ENCODE data around the gene PDSS2. TPM values are rescaled to one million over a fixed set of nuclear protein-coding genes. Genes with fewer than 3 reads are reported as not detected.

Gene PDSS2
- total and polyA plus RNA-seq, 2 donors (not counting 1 experiment from before 2014, with no cell fraction given): 16.9 to 17.0 TPM

GRCh38 chr6:107161521-107161920 lies 297.8 kb downstream of the PDSS2 start:
- H3K9me3 ChIP-seq (ENCODE audit: control extremely low read depth in 1 of 3, control insufficient read depth in 2 of 3, insufficient read depth in 1 of 3, low read length in 2 of 3): no peaks in the 10 kb centered on the region
- H3K4me3 Mint-ChIP-seq: no peak overlapping the region
- ATAC-seq (ENCODE audit: low read depth): no peak
- H3K27ac Mint-ChIP-seq: no peak overlapping the region
- POLR2A ChIA-PET: no interaction called here
- H3K79me2 ChIP-seq (ENCODE audit: control insufficient read depth, insufficient read depth, low read length): no peaks in the 10 kb centered on the region
- no peak overlapping the region for H3K4me2 ChIP-seq (replicated peaks; ENCODE audit: low read depth, low read length, poor library complexity, severe bottlenecking)
- no peaks in the 10 kb centered on the region for H3K4me1 ChIP-seq (ENCODE audit: control insufficient read depth in 2 of 2, insufficient read depth in 2 of 2, low read length in 2 of 2)
- no peak overlapping the region for H2AFZ ChIP-seq (ENCODE audit: insufficient read depth, low read depth, low read length, poor library complexity, severe bottlenecking)
- H3K4me1 Mint-ChIP-seq: no peaks in the 10 kb centered on the region
- H3K9me3 Mint-ChIP-seq (ENCODE audit: insufficient read depth): no peaks in the 10 kb centered on the region
- H4K20me1 ChIP-seq (ENCODE audit: control insufficient read depth, insufficient read depth, low read length, poor library complexity, severe bottlenecking): no peaks in the 10 kb centered on the region
- no peak for TF ChIP-seq CTCF (IDR thresholded peaks at IDR 0.05)
- no peak for TF ChIP-seq EZH2 (IDR thresholded peaks at IDR 0.05; ENCODE audit: borderline replicate concordance, insufficient read depth, low read depth, low read length, poor library complexity, severe bottlenecking)
- intact Hi-C loops (cut with micrococcal nuclease): no loop called here
- no peaks in the 10 kb centered on the region for H3K27me3 ChIP-seq (replicated peaks in 1 of 4; ENCODE audit: control extremely low read depth in 1 of 4, control insufficient read depth in 3 of 4, insufficient read depth in 4 of 4, low read length in 3 of 4)
- CTCF ChIA-PET: no interaction called here
- H3K4me3 ChIP-seq (ENCODE audit: control extremely low read depth in 1 of 5, extremely low read depth in 1 of 5, insufficient read depth in 1 of 5, low read depth in 2 of 5, low read length in 4 of 5): no peak overlapping the region
- no peak for DNase-seq
- H3K27ac ChIP-seq (ENCODE audit: low read length in 2 of 2): no peak overlapping the region
- no CpG with 5 or more reads among the region's 3 CpGs for WGBS (ENCODE audit: insufficient coverage)
- H3K36me3 ChIP-seq (replicated peaks in 1 of 2; ENCODE audit: control extremely low read depth in 1 of 2, control insufficient read depth in 1 of 2, extremely low read depth in 1 of 2, insufficient read depth in 2 of 2, low read length in 1 of 2): no peaks in the 10 kb centered on the region
- no peak overlapping the region for H3K9ac ChIP-seq (ENCODE audit: low read length)
- no peaks in the 10 kb centered on the region for H3K27me3 Mint-ChIP-seq

- DNase-seq: no peak
- Histone ChIP-seq H3K4me3 (ENCODE audit: control extremely low read depth in 1 of 5, extremely low read depth in 1 of 5, insufficient read depth in 1 of 5, low read depth in 2 of 5, low read length in 4 of 5) (no peak overlapping the region), H3K27ac (ENCODE audit: low read length in 2 of 2) (no peak overlapping the region), H3K4me1 (ENCODE audit: control insufficient read depth in 2 of 2, insufficient read depth in 2 of 2, low read length in 2 of 2) (no peaks in the 10 kb centered on the region), H3K9me3 (ENCODE audit: control extremely low read depth in 1 of 3, control insufficient read depth in 2 of 3, insufficient read depth in 1 of 3, low read length in 2 of 3) (no peaks in the 10 kb centered on the region), H3K36me3 (replicated peaks in 1 of 2; ENCODE audit: control extremely low read depth in 1 of 2, control insufficient read depth in 1 of 2, extremely low read depth in 1 of 2, insufficient read depth in 2 of 2, low read length in 1 of 2) (no peaks in the 10 kb centered on the region), H2AFZ (ENCODE audit: insufficient read depth, low read depth, low read length, poor library complexity, severe bottlenecking) (no peak overlapping the region), H4K20me1 (ENCODE audit: control insufficient read depth, insufficient read depth, low read length, poor library complexity, severe bottlenecking) (no peaks in the 10 kb centered on the region), H3K9ac (ENCODE audit: low read length) (no peak overlapping the region), H3K27me3 (replicated peaks in 1 of 4; ENCODE audit: control extremely low read depth in 1 of 4, control insufficient read depth in 3 of 4, insufficient read depth in 4 of 4, low read length in 3 of 4) (no peaks in the 10 kb centered on the region), H3K4me2 (replicated peaks; ENCODE audit: low read depth, low read length, poor library complexity, severe bottlenecking) (no peak overlapping the region), H3K79me2 (ENCODE audit: control insufficient read depth, insufficient read depth, low read length) (no peaks in the 10 kb centered on the region)
- peaks cover 2% of the 10 kb centered on the region for H3K4me1 Mint-ChIP-seq
- ChIA-PET CTCF (interaction anchor here (0.6 kb wide), 1 partner anchor 19 kb away, joined by 3 read pairs; no protein-coding TSS in a partner anchor), POLR2A (no interaction called here)
- WGBS (ENCODE audit: insufficient coverage): 83% methylated on average over 2 of the region's 2 CpGs
- no peak overlapping the region for H3K27ac Mint-ChIP-seq
- ATAC-seq (ENCODE audit: low read depth): no peak
- no peaks in the 10 kb centered on the region for H3K9me3 Mint-ChIP-seq (ENCODE audit: insufficient read depth)
- no peaks in the 10 kb centered on the region for H3K27me3 Mint-ChIP-seq
- no peak overlapping the region for H3K4me3 Mint-ChIP-seq
- intact Hi-C loops (cut with micrococcal nuclease): no loop called here
- TF ChIP-seq EZH2 (IDR thresholded peaks at IDR 0.05; ENCODE audit: borderline replicate concordance, insufficient read depth, low read depth, low read length, poor library complexity, severe bottlenecking): no peak
- TF ChIP-seq CTCF (IDR thresholded peaks at IDR 0.05): no peak
These were observed 302.7 kb downstream of the PDSS2 start for GRCh38 chr6:107156617-107157016.

All from B cell (primary cell).